BE2C (cell line): ENCODE results near the gene NXPH2.

ENCODE experiments used
- DNase-seq: peaks from one replicate; pipeline ENCODE4 v3.0.0-alpha.2; 2020
- H3K27me3 ChIP-seq: fragments of 250-450 bp; sonication (Bioruptor Pico); 2 replicates; pipeline ENCODE4 v1.5.1; 2020; ENCODE audit warnings: mild to moderate bottlenecking
- H3K36me3 ChIP-seq: fragments of 250-450 bp; sonication (Bioruptor Pico); 2 replicates; pipeline ENCODE4 v1.5.1; 2020; ENCODE audit warnings: mild to moderate bottlenecking
- H3K4me1 ChIP-seq: fragments of 250-450 bp; sonication (Bioruptor Pico); 2 replicates; pipeline ENCODE4 v1.5.1; 2020
- H3K4me3 ChIP-seq: 2 replicates; pipeline ENCODE4 v1.5.1; 2011; ENCODE audit warnings: low read depth, low read length
- H3K9me3 ChIP-seq: fragments of 250-450 bp; sonication (Bioruptor Pico); 2 replicates; pipeline ENCODE4 v1.5.1; 2020
- CTCF ChIP-seq: IDR thresholded peaks from 2 replicates; pipeline ENCODE4 v1.5.1; 2012; ENCODE audit warnings: mild to moderate bottlenecking, low read depth, low read length

Gene NXPH2

GRCh38 chr2:138698428-138698827 is 81.8 kb downstream of the NXPH2 start:
- Histone ChIP-seq H3K4me1 (no peaks in the 10 kb centered on the region), H3K36me3 (no peaks in the 10 kb centered on the region), H3K27me3 (no peaks in the 10 kb centered on the region), H3K4me3 (no peak overlapping the region), H3K9me3 (no peaks in the 10 kb centered on the region)
- TF ChIP-seq CTCF: no peak
- no peak for DNase-seq

- H3K9me3 ChIP-seq: no peaks in the 10 kb centered on the region
- H3K4me1 ChIP-seq: no peaks in the 10 kb centered on the region
- H3K36me3 ChIP-seq: no peaks in the 10 kb centered on the region
- no peaks in the 10 kb centered on the region for H3K27me3 ChIP-seq
- H3K4me3 ChIP-seq: no peak overlapping the region
- no peak for DNase-seq
- TF ChIP-seq CTCF: no peak
These were observed 88.5 kb downstream of the NXPH2 start for GRCh38 chr2:138691667-138692066.

GRCh38 chr2:138689705-138690104 is 90.5 kb downstream of the NXPH2 start:
- no peak for TF ChIP-seq CTCF
- H3K36me3 ChIP-seq: no peaks in the 10 kb centered on the region
- no peak overlapping the region for H3K4me3 ChIP-seq
- no peaks in the 10 kb centered on the region for H3K4me1 ChIP-seq
- H3K9me3 ChIP-seq: no peaks in the 10 kb centered on the region
- no peaks in the 10 kb centered on the region for H3K27me3 ChIP-seq
- no peak for DNase-seq

- DNase-seq: no peak
- H3K4me3 ChIP-seq: no peak overlapping the region
- H3K36me3 ChIP-seq: no peaks in the 10 kb centered on the region
- TF ChIP-seq CTCF: no peak
- H3K4me1 ChIP-seq: no peaks in the 10 kb centered on the region
- no peaks in the 10 kb centered on the region for H3K27me3 ChIP-seq
- H3K9me3 ChIP-seq: no peaks in the 10 kb centered on the region
These were observed 98.0 kb downstream of the NXPH2 start for GRCh38 chr2:138682163-138682562.

- Histone ChIP-seq H3K27me3 (no peaks in the 10 kb centered on the region), H3K4me1 (no peaks in the 10 kb centered on the region), H3K36me3 (no peaks in the 10 kb centered on the region), H3K9me3 (no peaks in the 10 kb centered on the region), H3K4me3 (no peak overlapping the region)
- TF ChIP-seq CTCF: no peak
- no peak for DNase-seq
These were observed 103.0 kb downstream of the NXPH2 start for GRCh38 chr2:138677221-138677620.

- Histone ChIP-seq H3K9me3 (no peaks in the 10 kb centered on the region), H3K27me3 (no peaks in the 10 kb centered on the region), H3K36me3 (no peaks in the 10 kb centered on the region), H3K4me1 (no peaks in the 10 kb centered on the region), H3K4me3 (no peak overlapping the region)
- no peak for TF ChIP-seq CTCF
- DNase-seq: no peak
These were observed 103.6 kb downstream of the NXPH2 start for GRCh38 chr2:138676619-138677021.
